Measurements from ENCODE around the gene ASAP2.

Gene ASAP2

GRCh38 chr2:9430316-9431293, 224.0 kb downstream of the ASAP2 start:
- no peak for TF ChIP-seq CTCF (IDR thresholded peaks at IDR 0.05)

- TF ChIP-seq CTCF (IDR thresholded peaks at IDR 0.05) = no peak
These were observed 227.9 kb downstream of the ASAP2 start for GRCh38 chr2:9434489-9434888.

GRCh38 chr2:9439536-9439935, 232.9 kb downstream of the ASAP2 start:
- TF ChIP-seq CTCF (IDR thresholded peaks at IDR 0.05) = no peak

GRCh38 chr2:9440058-9440727, 233.6 kb downstream of the ASAP2 start:
- no peak for TF ChIP-seq CTCF (IDR thresholded peaks at IDR 0.05)

- no peak for TF ChIP-seq CTCF (IDR thresholded peaks at IDR 0.05)
These were observed 234.9 kb downstream of the ASAP2 start for GRCh38 chr2:9441556-9441955.

- no peak for TF ChIP-seq CTCF (IDR thresholded peaks at IDR 0.05)
These were observed 236.9 kb downstream of the ASAP2 start for GRCh38 chr2:9443526-9443925.

- no peak for TF ChIP-seq CTCF (IDR thresholded peaks at IDR 0.05)
These were observed 238.5 kb downstream of the ASAP2 start for GRCh38 chr2:9445089-9445488.
